Posterior vena cava (tissue), 2 donors: ENCODE data around the gene ATF4. TPM values are rescaled to one million over a fixed set of nuclear protein-coding genes. Genes with fewer than 3 reads are reported as not detected.

Source experiments
- DNase-seq: peaks from one replicate; pipeline ENCODE4 v3.0.0-alpha.2; 2020; ENCODE audit warnings: low spot score
- intact Hi-C, 2 donors: fragments of 100-400 bp; cut with DNase I; formaldehyde crosslinking; loops; one replicate each; pipeline versions ENCODE4 v1.14.1 to v1.14.2; 2022 to 2023
- total RNA-seq, 2 donors: library from RNA; stranded (reverse); fragmentation: NEBNext Ultra II Directional; extraction: Animal tissue kit (Norgen Biotek cat#: 25700); gene quantifications; one replicate each; pipeline ENCODE4 v1.2.1, GENCODE V29; 2021
- donor health status: DM: yes; HTN: yes; CAD: no.
- donor health status: DM: yes; HTN: yes; CAD: no.

ATF4 gene
- total RNA-seq, 2 donors from 2014 or later, result 414 to 565 TPM

DNA sequence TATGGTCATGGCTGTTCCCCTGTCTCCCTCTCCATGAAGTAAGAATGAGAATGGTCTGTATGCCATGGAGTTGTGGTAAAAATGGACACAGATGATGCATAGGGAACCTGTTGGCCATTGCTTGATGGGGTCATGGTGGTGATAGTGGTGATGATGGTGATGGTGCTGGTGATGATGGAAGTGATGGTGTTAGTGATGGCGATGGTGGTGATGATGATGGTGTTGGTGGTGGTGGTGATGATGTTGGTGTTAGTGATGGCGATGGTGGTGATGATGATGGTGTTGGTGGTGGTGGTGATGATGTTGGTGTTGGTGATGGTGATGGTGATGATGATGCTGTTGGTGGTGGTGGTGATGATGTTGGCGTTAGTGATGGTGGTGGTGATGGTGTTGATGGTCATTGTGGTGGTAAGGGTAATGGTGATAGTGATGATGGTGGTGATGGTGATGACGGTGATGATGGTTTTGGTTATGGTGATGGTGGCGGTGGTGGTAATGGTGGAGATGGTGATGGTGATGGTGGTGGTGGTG is 45.1 kb downstream of the ATF4 start:
- intact Hi-C loops, result no loop called here
- DNase-seq, result no peak

DNA sequence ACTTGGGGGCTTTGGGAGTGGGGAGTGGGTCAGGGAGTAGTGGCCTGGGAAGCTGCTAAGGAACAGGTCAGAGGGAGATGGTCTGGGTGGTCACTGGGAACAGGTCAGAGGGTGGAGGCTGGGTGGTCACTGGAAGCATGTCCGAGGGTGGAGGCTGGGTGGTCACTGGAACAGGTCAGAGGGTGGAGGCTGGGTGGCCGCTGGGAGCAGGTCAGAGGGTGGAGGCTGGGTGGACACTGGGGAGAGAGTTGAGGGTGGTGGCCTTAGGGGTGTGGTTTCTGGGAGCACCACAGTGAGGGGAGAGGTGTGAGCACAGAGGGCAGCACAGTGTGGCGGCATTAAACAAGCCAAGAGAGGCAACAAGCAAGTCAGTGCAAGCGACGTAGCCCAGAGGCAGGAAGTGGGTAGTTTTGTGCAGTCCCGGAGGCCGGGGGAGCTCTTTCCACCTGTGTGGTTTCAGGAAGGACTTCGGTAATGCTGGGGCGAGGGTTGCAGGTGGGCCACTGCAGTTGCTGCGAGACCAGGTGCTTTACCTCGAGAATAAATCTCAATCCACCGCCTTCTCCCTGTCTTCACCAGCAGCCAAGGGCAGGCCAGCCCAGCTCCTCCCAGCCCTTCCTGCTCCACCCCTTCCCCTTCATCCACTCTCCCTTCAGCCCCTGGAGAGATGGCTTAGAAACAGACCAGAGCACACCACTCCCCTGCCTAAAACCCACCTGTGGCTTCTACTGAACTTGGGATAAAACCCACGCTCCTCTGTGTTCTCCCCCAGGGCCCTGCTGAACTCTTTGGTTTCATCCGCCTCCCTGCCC is 47.0 kb downstream of the ATF4 start:
- intact Hi-C loops, result no loop called here
- DNase-seq, result no peak

DNA sequence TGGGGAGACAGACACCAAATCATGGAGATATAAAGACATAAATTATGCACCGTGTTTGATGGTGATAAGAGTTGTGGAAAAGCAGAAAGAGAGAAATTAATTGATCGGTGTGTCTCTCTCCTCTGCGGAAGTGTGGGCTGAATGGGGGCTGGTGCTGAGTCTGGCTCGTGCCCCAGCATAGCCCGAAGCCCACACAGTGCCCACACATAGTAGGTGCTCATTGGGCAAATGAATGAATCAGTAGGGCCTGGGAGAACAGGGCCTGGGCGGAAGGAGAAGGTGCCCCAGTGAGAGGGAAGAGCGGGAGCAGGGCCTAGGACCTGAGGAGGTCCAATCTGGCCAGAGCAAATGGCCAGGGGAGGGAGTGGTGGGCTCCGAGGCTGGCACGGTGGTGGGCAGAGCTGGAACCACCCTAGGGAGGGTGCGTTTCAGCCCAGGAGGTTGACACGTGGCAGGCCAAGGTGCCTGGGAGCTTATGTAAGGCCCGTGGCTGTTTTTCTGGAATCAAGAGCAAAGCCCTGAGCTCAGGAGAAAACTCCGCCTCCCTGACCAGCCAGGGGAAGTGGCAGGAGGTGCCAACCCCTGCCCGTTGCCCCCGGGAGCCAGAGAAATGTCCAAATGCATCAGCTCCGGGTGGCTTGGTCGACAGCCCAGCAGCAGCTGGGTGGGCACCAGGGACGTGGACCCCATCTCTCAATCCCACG is 48.1 kb downstream of the ATF4 start:
- no peak for DNase-seq
- intact Hi-C loops, result no loop called here

DNA sequence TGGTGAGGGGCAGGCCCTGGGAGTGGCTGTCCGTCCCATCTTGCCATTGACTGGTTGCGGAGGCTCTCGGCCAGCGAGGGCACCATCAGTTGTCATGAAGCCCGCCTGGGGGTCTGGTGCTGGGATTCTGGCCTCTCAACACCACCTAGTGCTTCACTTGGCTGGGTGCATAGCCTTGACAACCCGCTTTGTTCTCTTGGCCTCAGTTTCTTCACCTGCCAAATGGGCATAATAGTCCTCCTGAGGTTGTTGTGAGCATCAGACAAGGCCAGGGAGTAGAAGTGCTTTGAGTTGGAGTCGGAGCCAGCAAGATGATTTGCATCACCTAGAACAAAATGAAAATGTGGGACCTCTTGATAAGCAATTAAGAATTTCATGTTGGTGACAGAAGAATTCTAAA is 48.7 kb downstream of the ATF4 start:
- intact Hi-C loops, result no loop called here
- no peak for DNase-seq

DNA sequence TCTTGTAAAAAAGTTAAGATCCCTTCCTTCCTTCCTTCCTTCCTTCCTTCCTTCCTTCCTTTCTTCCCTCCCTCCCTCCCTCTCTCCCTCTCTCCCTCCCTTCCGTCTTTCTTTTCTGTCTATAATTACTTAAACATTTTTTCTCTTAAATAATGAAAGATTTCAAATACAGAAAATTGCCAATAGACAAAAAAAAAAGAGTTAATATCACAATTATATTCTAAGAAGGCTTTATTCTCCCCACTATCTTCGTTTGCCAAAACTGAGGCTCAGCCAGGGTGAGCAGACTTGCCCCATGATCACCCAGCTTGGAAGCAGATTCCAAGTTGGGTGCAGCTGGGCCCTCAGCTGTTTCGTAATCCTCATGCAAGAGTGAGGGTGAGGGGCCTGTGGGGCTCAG is 49.9 kb downstream of the ATF4 start:
- DNase-seq, result no peak
- intact Hi-C loops, result no loop called here

DNA sequence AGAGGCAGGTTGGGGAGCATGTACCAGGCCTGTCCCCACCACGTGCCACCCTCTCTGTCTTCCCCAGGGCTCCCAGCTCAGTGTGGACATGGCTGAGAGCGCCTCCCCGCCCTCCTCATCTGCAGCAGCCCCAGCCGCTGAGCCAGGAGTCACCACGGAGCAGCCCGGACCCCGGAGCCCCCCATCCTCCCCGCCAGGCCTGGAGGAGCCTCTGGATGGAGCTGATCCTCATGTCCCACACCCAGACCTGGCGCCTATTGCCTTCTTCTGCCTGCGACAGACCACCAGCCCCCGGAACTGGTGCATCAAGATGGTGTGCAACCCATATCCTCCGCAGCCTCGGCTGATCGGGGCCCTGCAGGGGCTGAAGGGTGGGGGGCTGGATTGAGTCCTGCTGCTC is 50.3 kb downstream of the ATF4 start, which contains the start of gene CACNA1I:
Gene CACNA1I (plus strand): TSS at position 89 of the 400 bp plus-strand sequence. CDS start 0 bp downstream, at position 89.
- intact Hi-C loops, result no loop called here
- DNase-seq, result no peak

DNA sequence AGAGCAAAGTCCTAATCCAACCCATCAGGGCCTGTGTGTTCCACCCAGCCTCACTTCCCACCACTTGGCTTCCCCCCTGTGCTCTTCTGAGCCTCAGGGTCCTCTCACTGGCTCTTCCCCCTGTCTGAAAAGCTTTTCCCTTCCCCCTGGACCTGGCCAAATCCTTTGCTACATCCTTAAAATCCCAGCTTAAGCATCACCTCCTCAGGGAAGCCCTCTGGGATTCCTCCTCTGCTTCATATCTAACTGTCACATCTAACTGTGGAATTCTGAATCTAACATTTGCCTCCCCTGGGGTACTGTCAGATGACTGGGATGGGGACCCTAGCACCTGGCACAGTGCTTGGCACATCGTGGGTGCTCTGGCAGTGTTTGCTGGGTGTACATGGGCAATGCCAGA is 51.2 kb downstream of the ATF4 start:
- intact Hi-C loops, result no loop called here

More for the DNA sequence above, 51.2 kb downstream of the ATF4 start:
- no peak for DNase-seq

Other genes with a start within 250 kb of the ATF4 start
- 1,000 to 10,000 TPM; 1,303 to 1,339 TPM for gene RPL3, start 200.9 kb upstream of the ATF4 start, total RNA-seq
- 10 to 100 TPM; 12.8 to 15.2 TPM for gene SYNGR1, start 170.6 kb upstream of the ATF4 start, total RNA-seq
- 10 to 100 TPM; 20.0 to 20.7 TPM for gene TAB1, start 120.8 kb upstream of the ATF4 start, total RNA-seq
- 1 to 10 TPM; 2.3 to 3.2 TPM for gene MGAT3, start 63.5 kb upstream of the ATF4 start, total RNA-seq
- gene MIEF1, start 18.3 kb upstream of the ATF4 start, total RNA-seq, result 10 to 100 TPM; 16.5 to 16.8 TPM
- gene RPS19BP1, start 12.2 kb downstream of the ATF4 start, total RNA-seq, result 10 to 100 TPM; 49.9 to 54.4 TPM
- gene CACNA1I, start 50.2 kb downstream of the ATF4 start, total RNA-seq, result under 1 TPM; 0.05 to 0.09 TPM